H1 (cell line): ENCODE measurements around the gene ZNF888. TPM values are rescaled to one million over a fixed set of nuclear protein-coding genes. Genes with fewer than 3 reads are reported as not detected.

Experiments used
- CTCF ChIA-PET: fragments of 300-600 bp; sonication (Branson Sonifier 250); formaldehyde crosslinking; loops from one replicate; lab custom pipeline; 2021; ENCODE audit not compliant: partially characterized antibody; lab: Charles Lee
- POLR2A ChIA-PET: fragments of 300-600 bp; sonication (Branson Sonifier 250); formaldehyde crosslinking; loops from one replicate; lab custom pipeline; 2021; ENCODE audit warnings: inconsistent platforms; ENCODE audit not compliant: partially characterized antibody; lab: Charles Lee
- DNase-seq, 2 experiments: peaks; one replicate each; pipeline versions ENCODE4 v3.0.0 to v3.0.0-alpha.2; 2010 to 2022; ENCODE audit warnings: low spot score in 2 of 2, low read depth in 1 of 2, mixed read lengths in 1 of 2
- FAIRE-seq: peaks from 2 replicates; lab custom pipeline; 2011; peaks lifted over from hg19 to GRCh38; lab: Jason Lieb, UNC
- H2AFZ ChIP-seq: 2 replicates; pipeline ENCODE4 v1.8.1; 2012; ENCODE audit warnings: low read length, inconsistent platforms
- H2AK5ac ChIP-seq: 2 replicates; pipeline ENCODE4 v1.6.1; 2013; ENCODE audit warnings: low read depth, low read length
- H2BK120ac ChIP-seq: replicated peaks from 2 replicates; pipeline ENCODE3; 2013; ENCODE audit warnings: low read depth, low read length, inconsistent platforms
- H2BK12ac ChIP-seq: 2 replicates; pipeline ENCODE4 v1.6.1; 2013; ENCODE audit warnings: low read depth, low read length
- H2BK15ac ChIP-seq: 2 replicates; pipeline ENCODE4 v1.6.1; 2013; ENCODE audit warnings: low read length
- H2BK20ac ChIP-seq: 2 replicates; pipeline ENCODE4 v1.6.1; 2013; ENCODE audit warnings: low read length
- H2BK5ac ChIP-seq: 2 replicates; pipeline ENCODE4 v1.6.1; 2013; ENCODE audit warnings: low read depth, low read length
- H3K14ac ChIP-seq: 2 replicates; pipeline ENCODE4 v1.6.1; 2013; ENCODE audit warnings: inconsistent platforms; ENCODE audit not compliant: insufficient read length
- H3K18ac ChIP-seq: 2 replicates; pipeline ENCODE4 v1.6.1; 2013; ENCODE audit warnings: low read length; ENCODE audit errors: extremely low read depth
- H3K23ac ChIP-seq: 2 replicates; pipeline ENCODE4 v1.6.1; 2013; ENCODE audit warnings: inconsistent platforms; ENCODE audit not compliant: insufficient read length
- H3K23me2 ChIP-seq: 2 replicates; pipeline ENCODE4 v1.6.1; 2013; ENCODE audit warnings: low read depth, low read length
- H3K27ac ChIP-seq: 2 replicates; pipeline ENCODE4 v1.6.1; 2011; ENCODE audit warnings: low read depth, low read length, inconsistent platforms
- H3K27me3 ChIP-seq, 4 experiments: replicated peaks in 1 of 4; 1 replicate in 1 of 4; 2 replicates in 3 of 4; pipeline versions ENCODE4 v1.6.1 to v1.8.1; 2011 to 2013; ENCODE audit warnings: low read length in 3 of 4, mild to moderate bottlenecking in 3 of 4, inconsistent platforms in 2 of 4, mixed read lengths in 2 of 4, moderate library complexity in 1 of 4; ENCODE audit not compliant: control insufficient read depth in 3 of 4, insufficient read depth in 3 of 4; ENCODE audit errors: extremely low read depth in 1 of 4
- H3K36me3 ChIP-seq, 4 experiments: 2 replicates each; pipeline versions ENCODE4 v1.6.1 to v1.8.1; 2011 to 2013; ENCODE audit warnings: mild to moderate bottlenecking in 4 of 4, low read length in 3 of 4, moderate library complexity in 2 of 4, control low read depth in 1 of 4, inconsistent platforms in 1 of 4; ENCODE audit not compliant: insufficient read depth in 4 of 4, control insufficient read depth in 2 of 4
- H3K4ac ChIP-seq: replicated peaks from 2 replicates; pipeline ENCODE3; 2013; ENCODE audit warnings: low read length, low read depth, mixed read lengths, inconsistent platforms; ENCODE audit not compliant: insufficient read length
- H3K4me1 ChIP-seq, 4 experiments: replicated peaks in 1 of 4; 1 replicate in 1 of 4; 2 replicates in 3 of 4; pipeline versions ENCODE4 v1.6.1 to v1.8.1; 2011 to 2013; ENCODE audit warnings: low read length in 3 of 4, inconsistent platforms in 2 of 4, mixed read lengths in 1 of 4; ENCODE audit not compliant: insufficient read depth in 4 of 4, control insufficient read depth in 3 of 4
- H3K4me2 ChIP-seq, 2 experiments: 2 replicates each; pipeline versions ENCODE4 v1.6.1 to v1.8.1; 2011 to 2013; ENCODE audit warnings: low read depth in 2 of 2, low read length in 2 of 2, control low read depth in 1 of 2, inconsistent platforms in 1 of 2, mild to moderate bottlenecking in 1 of 2; ENCODE audit not compliant: insufficient read depth in 1 of 2
- H3K4me3 ChIP-seq, 4 experiments: fragments of 200-600, 300-600 bp in 1 of 4; sonication (generic), shearing (Covaris generic), sonication (Bioruptor Twin) in 1 of 4; 2 replicates each; pipeline versions ENCODE4 v1.5.1 to v1.8.1; 2011 to 2016; ENCODE audit warnings: low read length in 4 of 4, low read depth in 3 of 4, control low read depth in 2 of 4, inconsistent platforms in 2 of 4, mild to moderate bottlenecking in 2 of 4, mixed read lengths in 1 of 4, moderate library complexity in 1 of 4; ENCODE audit not compliant: insufficient read depth in 2 of 4; ENCODE audit errors: extremely low read depth in 1 of 4
- H3K56ac ChIP-seq: replicated peaks from 2 replicates; pipeline ENCODE3; 2013; ENCODE audit warnings: low read depth, mild to moderate bottlenecking, mixed read lengths, low read length, inconsistent platforms; ENCODE audit not compliant: insufficient read length
- H3K79me1 ChIP-seq: 2 replicates; pipeline ENCODE4 v1.6.1; 2013; ENCODE audit warnings: low read depth, low read length, control low read depth
- H3K79me2 ChIP-seq, 2 experiments: 2 replicates each; pipeline versions ENCODE4 v1.6.1 to v1.8.1; 2012 to 2013; ENCODE audit warnings: low read length in 2 of 2, mild to moderate bottlenecking in 2 of 2, inconsistent platforms in 1 of 2; ENCODE audit not compliant: insufficient read depth in 2 of 2, control insufficient read depth in 1 of 2
- H3K9ac ChIP-seq, 4 experiments: replicated peaks in 1 of 4; 1 replicate in 1 of 4; 2 replicates in 3 of 4; pipeline versions ENCODE4 v1.6.1 to v1.8.1; 2011 to 2013; ENCODE audit warnings: low read depth in 3 of 4, low read length in 3 of 4, control low read depth in 2 of 4, mild to moderate bottlenecking in 2 of 4, moderate library complexity in 2 of 4, inconsistent platforms in 1 of 4; ENCODE audit errors: extremely low read depth in 1 of 4
- H3K9me3 ChIP-seq, 2 experiments: 2 replicates each; pipeline versions ENCODE4 v1.6.1 to v1.8.1; 2012 to 2013; ENCODE audit warnings: mild to moderate bottlenecking in 2 of 2, moderate library complexity in 2 of 2, control low read depth in 1 of 2, inconsistent platforms in 1 of 2, low read depth in 1 of 2, low read length in 1 of 2, mixed read lengths in 1 of 2; ENCODE audit not compliant: insufficient read depth in 2 of 2
- H4K20me1 ChIP-seq, 2 experiments: replicated peaks in 1 of 2; 2 replicates each; pipeline versions ENCODE3 to v1.8.1; 2011 to 2013; ENCODE audit warnings: inconsistent platforms in 2 of 2, low read length in 2 of 2, mild to moderate bottlenecking in 1 of 2; ENCODE audit not compliant: insufficient read depth in 2 of 2, control insufficient read depth in 1 of 2
- H4K5ac ChIP-seq: 2 replicates; pipeline ENCODE4 v1.6.1; 2013; ENCODE audit warnings: low read length, low read depth, mixed read lengths, inconsistent platforms; ENCODE audit not compliant: insufficient read length
- H4K8ac ChIP-seq: 2 replicates; pipeline ENCODE4 v1.8.0; 2013; ENCODE audit warnings: mild to moderate bottlenecking, moderate library complexity, low read length, inconsistent platforms; ENCODE audit not compliant: insufficient read depth; ENCODE audit errors: extremely low read depth
- H4K91ac ChIP-seq: replicated peaks from 2 replicates; pipeline ENCODE3; 2013; ENCODE audit warnings: low read length, mixed read lengths, inconsistent platforms; ENCODE audit not compliant: insufficient read length
- CHD1 ChIP-seq: IDR thresholded peaks from 2 replicates; pipeline ENCODE4 v1.6.1; 2012; ENCODE audit warnings: low read depth, low read length, improper control_type of control experiment
- CHD2 ChIP-seq: IDR thresholded peaks from 2 replicates; pipeline ENCODE4 v1.6.1; 2012; ENCODE audit warnings: low read length, improper control_type of control experiment
- POLR2AphosphoS5 ChIP-seq: IDR thresholded peaks from 2 replicates; pipeline ENCODE4 v1.6.1; 2011; ENCODE audit warnings: low read depth, low read length
- POU5F1 ChIP-seq: IDR thresholded peaks from 2 replicates; pipeline ENCODE4 v1.6.1; 2011; ENCODE audit warnings: low read depth, mild to moderate bottlenecking, low read length, moderate library complexity
- TEAD4 ChIP-seq: IDR thresholded peaks from 2 replicates; pipeline ENCODE4 v1.6.1; 2012; ENCODE audit warnings: low read depth, low read length, inconsistent platforms, mixed read lengths
- WGBS, 2 experiments: shearing (Covaris generic) in 1 of 2; methylation state at CpG; one replicate each; pipeline versions ENCODE4 v1.1.6 to v1.1.7; 2013 to 2015; ENCODE audit warnings: low lambda C conversion rate in 2 of 2, mixed read lengths in 2 of 2, inconsistent platforms in 1 of 2, low coverage in 1 of 2, missing lambda C conversion rate in 1 of 2; ENCODE audit not compliant: insufficient replicate concordance in 2 of 2, insufficient coverage in 1 of 2, insufficient read length in 1 of 2; ENCODE audit errors: extremely low coverage in 1 of 2, missing lambda C conversion rate in 1 of 2; 5-methylcytosine and 5-hydroxymethylcytosine counted together
- polyA plus RNA-seq, 7 experiments: library from polyadenylated mRNA; depleted of rRNA in 3 of 7; stranded (reverse) in 5 of 7; unstranded in 2 of 7; fragments of >200 nt in 5 of 7; fragments of 200-250 nt in 2 of 7; gene quantifications; 1 replicate in 5 of 7; 2 replicates in 1 of 7; 4 replicates in 1 of 7; pipeline versions ENCODE4 v1.2.1 to v1.2.3, GENCODE V29; 2011 to 2013; ENCODE audit warnings: missing spikeins in 2 of 7, mixed read lengths in 2 of 7
- total RNA-seq: library from RNA; stranded (reverse); fragmentation: NEBNext Ultra II Directional; extraction: Animal tissue kit (Norgen Biotek cat#: 25700); gene quantifications from 2 replicates; pipeline ENCODE4 v1.2.1, GENCODE V29; 2021
- TF ChIP-seq, protein P1 (sequence below): IDR thresholded peaks from 2 replicates; pipeline ENCODE4 v1.6.1; 2012; ENCODE audit warnings: low read length, inconsistent platforms

Gene ZNF888
- total and polyA plus RNA-seq, 2 of the 8 experiments (the other 6 are each of a cell fraction or from before 2014, with no cell fraction given) = 1.1 to 8.6 TPM

DNA sequence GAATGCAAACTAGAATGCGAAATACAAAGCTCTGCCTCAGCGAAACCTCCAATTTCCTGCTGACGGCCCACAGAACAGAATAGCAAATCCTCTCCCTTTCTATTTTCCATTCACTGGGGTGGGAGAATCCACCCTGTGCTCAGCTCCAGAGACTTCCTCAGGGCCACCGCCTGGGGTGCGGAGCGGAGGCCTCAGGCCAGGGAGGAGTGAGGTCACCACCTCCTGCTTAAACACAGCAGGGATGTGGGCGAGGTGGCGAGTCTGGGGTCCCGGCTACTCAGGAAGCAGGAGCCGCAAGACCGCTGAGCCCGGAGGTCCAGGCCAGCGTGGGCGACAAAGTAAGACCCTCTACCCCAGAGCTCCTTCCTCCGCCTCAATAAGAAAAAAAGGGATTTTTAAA lies 25.1 kb downstream of the ZNF888 start:
- FAIRE-seq (no peak), DNase-seq (peak in 1 of 2 experiments; percentile 54)
- Histone ChIP-seq H3K4me1 (peaks cover 3 to 8% (median 5%) of the 10 kb centered on the region in 4 experiments; a peak in 6 of 7 replicates), H3K18ac (peak overlapping the region; percentile 43; the same call in 1 of the 2 replicates), H3K4ac (no peak overlapping the region), H3K9me3 (no peaks in the 10 kb centered on the region), H3K79me2 (peaks cover 3 to 37% of the 10 kb centered on the region in 2 experiments; a peak in 2 of 4 replicates), H3K56ac (no peak overlapping the region), H3K27ac (no peak overlapping the region), H4K20me1 (peaks cover 0 to 3% of the 10 kb centered on the region in 2 experiments), H3K79me1 (peaks cover 8% of the 10 kb centered on the region), H3K9ac (no peak overlapping the region), H2AFZ (peak overlapping the region; percentile 45; the same call in 1 of the 2 replicates), H3K4me2 (peak overlapping the region; percentile 63 to 79), H2BK12ac (no peak overlapping the region), H2AK5ac (no peak overlapping the region), H3K36me3 (peaks cover 0 to 8% (median 4%) of the 10 kb centered on the region in 4 experiments; a peak in 5 of 8 replicates), H3K14ac (no peak overlapping the region), H4K8ac (no peak overlapping the region), H3K23me2 (peaks cover 4% of the 10 kb centered on the region; the same call in 1 of the 2 replicates), H2BK15ac (no peak overlapping the region), H2BK20ac (no peak overlapping the region), H3K23ac (no peak overlapping the region), H2BK5ac (no peak overlapping the region), H3K4me3 (peak overlapping the region; percentile 12 to 97 (median 88); a peak in 5 of 8 replicates), H2BK120ac (no peak overlapping the region), H3K27me3 (no peaks in the 10 kb centered on the region), H4K5ac (no peak overlapping the region), H4K91ac (no peak overlapping the region)
- ChIA-PET POLR2A (interaction anchor here (0.9 to 2.5 kb wide), 8 partner anchors 13 to 96 kb away, joined by 3 to 9 read pairs (median 4); partner anchors contain the start of gene ZNF816), CTCF (interaction anchor here (1.3 to 1.4 kb wide), 2 partner anchors 96 to 122 kb away, joined by 3 to 8 read pairs; no protein-coding TSS in a partner anchor)
- 64% methylated on average over 15 of the region's 15 CpGs; no CpG with 5 or more reads in 1 of the 2 experiments for WGBS, 2 experiments
- TF ChIP-seq, protein P1, sequence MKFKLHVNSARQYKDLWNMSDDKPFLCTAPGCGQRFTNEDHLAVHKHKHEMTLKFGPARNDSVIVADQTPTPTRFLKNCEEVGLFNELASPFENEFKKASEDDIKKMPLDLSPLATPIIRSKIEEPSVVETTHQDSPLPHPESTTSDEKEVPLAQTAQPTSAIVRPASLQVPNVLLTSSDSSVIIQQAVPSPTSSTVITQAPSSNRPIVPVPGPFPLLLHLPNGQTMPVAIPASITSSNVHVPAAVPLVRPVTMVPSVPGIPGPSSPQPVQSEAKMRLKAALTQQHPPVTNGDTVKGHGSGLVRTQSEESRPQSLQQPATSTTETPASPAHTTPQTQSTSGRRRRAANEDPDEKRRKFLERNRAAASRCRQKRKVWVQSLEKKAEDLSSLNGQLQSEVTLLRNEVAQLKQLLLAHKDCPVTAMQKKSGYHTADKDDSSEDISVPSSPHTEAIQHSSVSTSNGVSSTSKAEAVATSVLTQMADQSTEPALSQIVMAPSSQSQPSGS = no peak
- TF ChIP-seq POU5F1 (no peak), POLR2AphosphoS5 (no peak), CHD2 (no peak), CHD1 (no peak), TEAD4 (no peak)
